Neuronal stem cell (in vitro differentiated cells): ENCODE measurements around the gene GABRP.

Experiments
- DNase-seq: peaks from one replicate; pipeline ENCODE4 v3.0.0-alpha.2; 2013; ENCODE audit warnings: low spot score
- H2AFZ ChIP-seq: one replicate; pipeline ENCODE4 v1.6.1; 2013; ENCODE audit warnings: mild to moderate bottlenecking, low read length, inconsistent platforms
- H2AK5ac ChIP-seq: 2 replicates; pipeline ENCODE4 v1.6.1; 2013; ENCODE audit warnings: low read depth, mild to moderate bottlenecking, inconsistent platforms, low read length, moderate library complexity, mixed read lengths
- H2BK120ac ChIP-seq: 2 replicates; pipeline ENCODE4 v1.6.1; 2013; ENCODE audit warnings: low read depth, mild to moderate bottlenecking, inconsistent platforms, low read length, moderate library complexity, mixed read lengths
- H2BK12ac ChIP-seq: one replicate; pipeline ENCODE4 v1.6.1; 2013; ENCODE audit warnings: low read length, inconsistent platforms
- H2BK15ac ChIP-seq: 2 replicates; pipeline ENCODE4 v1.6.1; 2013; ENCODE audit warnings: mild to moderate bottlenecking, low read length, inconsistent platforms, mixed read lengths
- H2BK5ac ChIP-seq: one replicate; pipeline ENCODE4 v1.6.1; 2013; ENCODE audit warnings: inconsistent platforms, mild to moderate bottlenecking, low read length, moderate library complexity
- H3K14ac ChIP-seq: one replicate; pipeline ENCODE4 v1.6.1; 2013; ENCODE audit warnings: low read length, inconsistent platforms
- H3K18ac ChIP-seq: 2 replicates; pipeline ENCODE4 v1.6.1; 2013; ENCODE audit warnings: low read length, inconsistent platforms
- H3K23ac ChIP-seq: 2 replicates; pipeline ENCODE4 v1.6.1; 2013; ENCODE audit warnings: low read depth, mild to moderate bottlenecking, mixed read lengths, low read length, inconsistent platforms; ENCODE audit not compliant: poor library complexity
- H3K27ac ChIP-seq: replicated peaks from 3 replicates; pipeline ENCODE4 v1.5.1; 2013; ENCODE audit warnings: low read length, inconsistent platforms
- H3K27me3 ChIP-seq, 3 experiments: 2 replicates each; pipeline ENCODE4 v1.6.1; 2013; ENCODE audit warnings: low read length in 3 of 3, mild to moderate bottlenecking in 2 of 3, inconsistent platforms in 1 of 3, low read depth in 1 of 3, mixed read lengths in 1 of 3, moderate library complexity in 1 of 3; ENCODE audit not compliant: control insufficient read depth in 3 of 3, insufficient read depth in 3 of 3
- H3K36me3 ChIP-seq, 2 donors: replicated peaks in 1 of 2; 2 replicates each; pipeline ENCODE4 v1.6.1; 2013; ENCODE audit warnings: low read length in 2 of 2; ENCODE audit not compliant: control insufficient read depth in 2 of 2, insufficient read depth in 2 of 2
- H3K4ac ChIP-seq: 2 replicates; pipeline ENCODE4 v1.6.1; 2013; ENCODE audit warnings: inconsistent platforms, mild to moderate bottlenecking, low read length, moderate library complexity
- H3K4me1 ChIP-seq, 2 donors: 1 replicate in 1 of 2; 2 replicates in 1 of 2; pipeline ENCODE4 v1.6.1; 2013; ENCODE audit warnings: low read length in 2 of 2, low read depth in 1 of 2; ENCODE audit not compliant: control insufficient read depth in 2 of 2, insufficient read depth in 1 of 2
- H3K4me2 ChIP-seq: one replicate; pipeline ENCODE4 v1.6.1; 2013; ENCODE audit warnings: mild to moderate bottlenecking, low read length, inconsistent platforms; ENCODE audit not compliant: insufficient read depth, poor library complexity, severe bottlenecking
- H3K4me3 ChIP-seq, 2 donors: 2 replicates each; pipeline ENCODE4 v1.5.1; 2013; ENCODE audit warnings: low read length in 2 of 2, mild to moderate bottlenecking in 2 of 2, inconsistent platforms in 1 of 2, moderate library complexity in 1 of 2
- H3K79me1 ChIP-seq: one replicate; pipeline ENCODE4 v1.6.1; 2013; ENCODE audit warnings: low read depth, mild to moderate bottlenecking, inconsistent platforms, low read length, moderate library complexity
- H3K9ac ChIP-seq: one replicate; pipeline ENCODE4 v1.6.1; 2013; ENCODE audit warnings: mild to moderate bottlenecking, low read depth, low read length, inconsistent platforms; ENCODE audit not compliant: poor library complexity
- H3K9me3 ChIP-seq, 2 donors: replicated peaks in 1 of 2; 2 replicates each; pipeline versions ENCODE3 to v1.6.1; 2013; ENCODE audit warnings: low read length in 2 of 2, mild to moderate bottlenecking in 2 of 2, inconsistent platforms in 1 of 2, low read depth in 1 of 2, mixed read lengths in 1 of 2, moderate library complexity in 1 of 2; ENCODE audit not compliant: control insufficient read depth in 2 of 2, insufficient read depth in 1 of 2
- H4K8ac ChIP-seq: one replicate; pipeline ENCODE4 v1.6.1; 2013; ENCODE audit warnings: low read depth, mild to moderate bottlenecking, inconsistent platforms, low read length, moderate library complexity
- H4K91ac ChIP-seq: one replicate; pipeline ENCODE4 v1.6.1; 2013; ENCODE audit warnings: low read length, low read depth, mild to moderate bottlenecking, inconsistent platforms; ENCODE audit not compliant: poor library complexity
- WGBS, 2 donors: extraction: QIAGEN DNeasy Blood & Tissue Kit; methylation state at CpG; one replicate each; pipeline ENCODE4 v1.1.7; 2013; ENCODE audit warnings: missing lambda C conversion rate in 2 of 2, mixed read lengths in 1 of 2; ENCODE audit not compliant: insufficient read length in 2 of 2, insufficient replicate concordance in 1 of 2; ENCODE audit errors: extremely low coverage in 2 of 2; 5-methylcytosine and 5-hydroxymethylcytosine counted together

The GABRP gene

DNA sequence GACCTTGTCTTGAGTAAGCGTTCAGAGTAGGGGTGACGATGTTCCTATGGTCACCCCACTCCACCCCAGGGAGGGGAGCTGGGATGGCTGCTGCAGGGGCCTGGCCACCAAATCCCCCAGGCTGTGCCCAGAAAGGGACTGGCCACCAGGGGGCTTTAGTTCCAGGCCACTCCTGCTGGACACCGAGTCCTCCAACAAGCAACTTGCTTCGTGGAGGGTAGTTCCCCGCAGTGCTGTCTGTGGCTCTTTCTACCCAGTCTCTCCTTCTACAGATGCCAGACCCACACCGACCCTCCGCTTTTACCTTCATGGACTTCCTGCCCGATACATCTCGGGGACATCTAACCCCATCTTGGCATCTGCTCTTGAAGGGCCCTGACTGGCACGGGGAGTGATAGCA is 35.7 kb upstream of the GABRP start:
- no peak overlapping the region for H3K4ac ChIP-seq
- H2BK120ac ChIP-seq = no peak overlapping the region
- no peak overlapping the region for H3K27ac ChIP-seq
- peak overlapping the region; percentile 12 for H3K18ac ChIP-seq
- H3K23ac ChIP-seq = peak overlapping the region; percentile 83
- H2AFZ ChIP-seq = no peak overlapping the region
- WGBS, 2 donors = no CpG with 5 or more reads among the region's 10 CpGs
- H3K27me3 ChIP-seq = peaks cover 0 to 26% (median 11%) of the 10 kb centered on the region in 3 experiments
- H2BK5ac ChIP-seq = no peak overlapping the region
- no peak overlapping the region for H3K9ac ChIP-seq
- H2BK12ac ChIP-seq = peak overlapping the region; percentile 47
- H3K4me1 ChIP-seq = peaks cover 20 to 28% of the 10 kb centered on the region in 2 donors
- H3K79me1 ChIP-seq = no peaks in the 10 kb centered on the region
- no peak overlapping the region for H4K8ac ChIP-seq
- DNase-seq = no peak
- peak overlapping the region; percentile 28 for H2AK5ac ChIP-seq
- H3K4me3 ChIP-seq = no peak overlapping the region
- H2BK15ac ChIP-seq = no peak overlapping the region
- H3K36me3 ChIP-seq = no peaks in the 10 kb centered on the region
- peak overlapping the region; percentile 91 for H3K14ac ChIP-seq
- no peak overlapping the region for H3K4me2 ChIP-seq
- H3K9me3 ChIP-seq = peaks cover 0 to 2% of the 10 kb centered on the region in 2 donors
- H4K91ac ChIP-seq = no peak overlapping the region

DNA sequence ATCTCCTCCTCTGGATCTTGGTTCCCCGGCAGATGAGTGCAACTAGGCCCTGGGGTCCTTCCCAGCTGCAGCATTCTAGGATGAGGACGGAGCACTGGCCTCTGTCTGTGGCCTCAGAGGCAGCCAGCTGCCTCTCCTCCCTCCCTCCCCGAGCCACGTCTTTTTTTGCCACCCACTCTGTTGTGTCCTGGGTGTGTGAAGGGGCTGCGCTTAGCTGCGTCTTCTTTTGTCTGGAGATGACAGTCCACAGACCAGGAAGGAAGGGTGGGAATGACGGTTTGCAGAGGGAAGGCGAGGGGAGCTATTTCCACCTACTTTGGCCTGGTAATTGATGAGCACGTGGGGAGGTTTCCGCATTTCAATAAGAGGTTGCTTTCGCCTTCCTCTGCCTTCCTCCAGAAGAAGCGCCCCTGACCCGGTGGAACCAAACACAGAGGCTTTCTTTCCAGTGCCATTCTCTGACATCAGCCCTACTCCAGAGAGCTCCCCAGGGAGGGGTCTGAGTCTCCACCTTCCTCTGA is 34.5 kb upstream of the GABRP start:
- Histone ChIP-seq H2BK5ac (no peak overlapping the region), H3K36me3 (no peaks in the 10 kb centered on the region), H2AK5ac (no peak overlapping the region), H2BK120ac (no peak overlapping the region), H3K4me1 (peaks cover 20 to 27% of the 10 kb centered on the region in 2 donors), H4K91ac (no peak overlapping the region), H3K4me2 (no peak overlapping the region), H3K9ac (no peak overlapping the region), H3K18ac (peak overlapping the region; percentile 54), H2AFZ (peak overlapping the region; percentile 3), H3K23ac (no peak overlapping the region), H2BK15ac (peak overlapping the region; percentile 69), H3K9me3 (peaks cover 0 to 2% of the 10 kb centered on the region in 2 donors), H3K4me3 (no peak overlapping the region), H3K27me3 (peaks cover 0 to 18% (median 9%) of the 10 kb centered on the region in 3 experiments), H4K8ac (no peak overlapping the region), H3K4ac (no peak overlapping the region), H3K14ac (no peak overlapping the region), H3K27ac (no peak overlapping the region), H2BK12ac (no peak overlapping the region), H3K79me1 (no peaks in the 10 kb centered on the region)
- no peak for DNase-seq
- no CpG with 5 or more reads among the region's 13 CpGs for WGBS, 2 donors

DNA sequence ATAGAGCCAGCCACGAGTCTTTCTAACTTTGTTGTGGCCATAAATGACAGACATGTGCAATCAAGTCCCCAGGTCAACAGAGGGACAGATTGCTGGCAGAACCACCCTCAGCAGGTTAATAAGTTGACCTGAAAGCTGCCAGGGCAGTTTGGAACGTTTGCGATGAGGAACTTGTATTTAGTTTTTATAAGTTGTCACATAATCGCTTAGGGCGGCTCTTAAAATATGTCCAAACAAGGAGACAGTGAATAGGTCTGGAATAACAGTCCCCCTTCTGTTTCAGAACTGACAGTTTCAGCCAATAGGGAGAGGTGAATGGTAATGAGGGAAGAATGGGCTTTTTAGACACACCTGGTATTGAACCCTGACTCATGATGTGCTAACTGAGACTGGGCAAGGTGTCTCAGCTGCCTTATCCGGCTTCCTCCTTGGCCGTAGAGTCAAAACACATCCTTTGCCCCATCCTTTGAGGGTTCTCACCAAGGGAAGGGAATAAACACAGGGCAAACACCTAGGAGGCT is 33.6 kb upstream of the GABRP start:
- no peak overlapping the region for H3K27ac ChIP-seq
- no CpG with 5 or more reads among the region's 7 CpGs for WGBS, 2 donors
- no peak for DNase-seq

DNA sequence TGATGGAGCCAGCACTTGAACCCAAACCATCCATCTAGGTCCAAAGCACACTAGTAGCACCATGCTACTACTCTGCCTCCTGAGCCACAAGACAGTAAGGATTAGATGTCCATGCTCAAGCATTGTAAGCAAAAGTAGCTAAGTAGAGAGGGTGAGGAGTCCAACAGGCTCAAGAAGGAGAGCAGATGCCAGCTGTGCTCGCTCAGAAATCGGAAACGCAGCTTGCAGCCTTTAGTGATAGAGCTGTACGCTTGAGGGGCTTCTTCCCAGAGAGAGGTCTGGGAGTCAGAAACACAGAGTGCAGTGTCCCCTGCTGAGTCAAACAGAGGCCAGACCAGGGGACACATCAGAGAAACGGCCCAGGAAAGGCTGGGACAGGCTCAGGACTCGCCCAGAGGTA is 32.7 kb upstream of the GABRP start:
- Histone ChIP-seq H3K27ac (no peak overlapping the region), H3K27me3 (peaks cover 0 to 6% (median 0%) of the 10 kb centered on the region in 3 experiments)
- no CpG with 5 or more reads among the region's 6 CpGs for WGBS, 2 donors

More for the DNA sequence above, 33.6 kb upstream of the GABRP start:
- no peak overlapping the region for H3K18ac ChIP-seq
- H2BK12ac ChIP-seq = no peak overlapping the region
- H2AFZ ChIP-seq = no peak overlapping the region
- no peak overlapping the region for H3K23ac ChIP-seq
- no peak overlapping the region for H2BK5ac ChIP-seq
- no peaks in the 10 kb centered on the region for H3K36me3 ChIP-seq
- H3K27me3 ChIP-seq = peaks cover 0 to 13% (median 4%) of the 10 kb centered on the region in 3 experiments
- H3K9ac ChIP-seq = no peak overlapping the region
- H3K79me1 ChIP-seq = no peaks in the 10 kb centered on the region
- H3K4ac ChIP-seq = no peak overlapping the region
- H3K14ac ChIP-seq = no peak overlapping the region
- no peak overlapping the region for H2BK120ac ChIP-seq
- no peak overlapping the region for H3K4me2 ChIP-seq
- no peak overlapping the region for H4K91ac ChIP-seq
- no peak overlapping the region for H2AK5ac ChIP-seq
- H3K4me1 ChIP-seq = peaks cover 15 to 26% of the 10 kb centered on the region in 2 donors
- peaks cover 0 to 2% of the 10 kb centered on the region in 2 donors for H3K9me3 ChIP-seq
- H2BK15ac ChIP-seq = no peak overlapping the region
- H4K8ac ChIP-seq = no peak overlapping the region
- H3K4me3 ChIP-seq = no peak overlapping the region

More for the DNA sequence above, 32.7 kb upstream of the GABRP start:
- no peak overlapping the region for H2BK120ac ChIP-seq
- H2AK5ac ChIP-seq = no peak overlapping the region
- H2BK12ac ChIP-seq = no peak overlapping the region
- peaks cover 9 to 21% of the 10 kb centered on the region in 2 donors for H3K4me1 ChIP-seq
- no peak overlapping the region for H3K18ac ChIP-seq
- DNase-seq = no peak
- H3K4me3 ChIP-seq = no peak overlapping the region
- no peak overlapping the region for H3K4ac ChIP-seq
- peaks cover 0 to 2% of the 10 kb centered on the region in 2 donors for H3K9me3 ChIP-seq
- no peak overlapping the region for H3K9ac ChIP-seq
- H4K91ac ChIP-seq = no peak overlapping the region
- H2BK15ac ChIP-seq = no peak overlapping the region
- H2BK5ac ChIP-seq = no peak overlapping the region
- no peaks in the 10 kb centered on the region for H3K79me1 ChIP-seq
- no peaks in the 10 kb centered on the region for H3K36me3 ChIP-seq
- no peak overlapping the region for H3K4me2 ChIP-seq
- H2AFZ ChIP-seq = no peak overlapping the region
- H4K8ac ChIP-seq = no peak overlapping the region
- H3K14ac ChIP-seq = no peak overlapping the region
- H3K23ac ChIP-seq = no peak overlapping the region
